Measurements from ENCODE around the gene SCARF2. TPM values are rescaled to one million over a fixed set of nuclear protein-coding genes. Genes with fewer than 3 reads are reported as not detected.

Gene SCARF2
- total RNA-seq, 1 donor from 2014 or later: 17.4 TPM

Other genes with a start within 250 kb of the SCARF2 start
- 1.8 and 2.7 TPM in 2 replicates for gene RTN4R, start 169.5 kb downstream of the SCARF2 start, total RNA-seq
- gene DGCR6L, start 117.8 kb downstream of the SCARF2 start, total RNA-seq: 67.4 and 67.8 TPM in 2 replicates
- gene ZNF74, start 43.7 kb downstream of the SCARF2 start, total RNA-seq: 9.6 and 13.8 TPM in 2 replicates
- 16.1 and 25.7 TPM in 2 replicates for gene KLHL22, start 58.0 kb upstream of the SCARF2 start, total RNA-seq
- gene MED15, start 69.8 kb upstream of the SCARF2 start, total RNA-seq: 72.2 and 108 TPM in 2 replicates